ENCODE results near the gene GPR45. TPM values are rescaled to one million over a fixed set of nuclear protein-coding genes. Genes with fewer than 3 reads are reported as not detected.

GPR45 gene
- total RNA-seq, 4 donors from 2014 or later: not detected

- Histone ChIP-seq H3K27ac (no peak overlapping the region), H3K9me3 (no peaks in the 10 kb centered on the region)
- DNase-seq: no peak
Measured at GRCh38 chr2:105256431-105257047, 15.0 kb downstream of the GPR45 start.

GRCh38 chr2:105257981-105258380 lies 16.4 kb downstream of the GPR45 start:
- no peak for DNase-seq
- TF ChIP-seq POLR2A (IDR thresholded peaks at IDR 0.05) (no peak), CTCF (IDR thresholded peaks at IDR 0.05) (no peak)
- Histone ChIP-seq H3K27ac (no peak overlapping the region), H3K27me3 (no peaks in the 10 kb centered on the region), H3K4me3 (no peak overlapping the region), H3K4me1 (no peaks in the 10 kb centered on the region), H3K36me3 (no peaks in the 10 kb centered on the region), H3K9me3 (no peaks in the 10 kb centered on the region)

More at GRCh38 chr2:105256431-105257047, 15.0 kb downstream of the GPR45 start:
- H3K36me3 ChIP-seq: no peaks in the 10 kb centered on the region
- TF ChIP-seq POLR2A (IDR thresholded peaks at IDR 0.05) (no peak), CTCF (IDR thresholded peaks at IDR 0.05) (no peak)
- no peaks in the 10 kb centered on the region for H3K4me1 ChIP-seq
- H3K27me3 ChIP-seq: no peaks in the 10 kb centered on the region
- no peak overlapping the region for H3K4me3 ChIP-seq

- Histone ChIP-seq H3K9me3 (no peaks in the 10 kb centered on the region), H3K4me1 (no peaks in the 10 kb centered on the region), H3K4me3 (no peak overlapping the region), H3K27ac (no peak overlapping the region), H3K27me3 (no peaks in the 10 kb centered on the region), H3K36me3 (peaks cover 0 to 7% (median 0%) of the 10 kb centered on the region in 3 donors)
- no peak for DNase-seq
- TF ChIP-seq CTCF (IDR thresholded peaks at IDR 0.05) (no peak), POLR2A (IDR thresholded peaks at IDR 0.05) (no peak)
Measured at GRCh38 chr2:105258835-105259350, 17.4 kb downstream of the GPR45 start.

GRCh38 chr2:105261061-105261460 lies 19.5 kb downstream of the GPR45 start:
- no peak overlapping the region for H3K27ac ChIP-seq
- no peak for DNase-seq
- H3K4me1 ChIP-seq: no peaks in the 10 kb centered on the region
- H3K27me3 ChIP-seq: no peaks in the 10 kb centered on the region
- no peak overlapping the region for H3K4me3 ChIP-seq
- TF ChIP-seq POLR2A (IDR thresholded peaks at IDR 0.05): no peak
- TF ChIP-seq CTCF (IDR thresholded peaks at IDR 0.05): no peak
- no peaks in the 10 kb centered on the region for H3K9me3 ChIP-seq
- peaks cover 0 to 10% (median 0%) of the 10 kb centered on the region in 3 donors for H3K36me3 ChIP-seq

- Histone ChIP-seq H3K27ac (no peak overlapping the region), H3K36me3 (peaks cover 0 to 27% (median 0%) of the 10 kb centered on the region in 3 donors), H3K9me3 (no peaks in the 10 kb centered on the region), H3K4me3 (no peak overlapping the region), H3K27me3 (no peaks in the 10 kb centered on the region), H3K4me1 (no peaks in the 10 kb centered on the region)
- TF ChIP-seq POLR2A (IDR thresholded peaks at IDR 0.05) (no peak), CTCF (IDR thresholded peaks at IDR 0.05) (no peak)
- DNase-seq: no peak
Measured at GRCh38 chr2:105262651-105263091, 21.1 kb downstream of the GPR45 start.

Measured in Peyer's patch (tissue), 4 donors.